Measurements from ENCODE around the gene PEDS1.
A peak's percentile ranks its signal among the peaks of the same experiment; 100 is the strongest.

PEDS1 gene

DNA sequence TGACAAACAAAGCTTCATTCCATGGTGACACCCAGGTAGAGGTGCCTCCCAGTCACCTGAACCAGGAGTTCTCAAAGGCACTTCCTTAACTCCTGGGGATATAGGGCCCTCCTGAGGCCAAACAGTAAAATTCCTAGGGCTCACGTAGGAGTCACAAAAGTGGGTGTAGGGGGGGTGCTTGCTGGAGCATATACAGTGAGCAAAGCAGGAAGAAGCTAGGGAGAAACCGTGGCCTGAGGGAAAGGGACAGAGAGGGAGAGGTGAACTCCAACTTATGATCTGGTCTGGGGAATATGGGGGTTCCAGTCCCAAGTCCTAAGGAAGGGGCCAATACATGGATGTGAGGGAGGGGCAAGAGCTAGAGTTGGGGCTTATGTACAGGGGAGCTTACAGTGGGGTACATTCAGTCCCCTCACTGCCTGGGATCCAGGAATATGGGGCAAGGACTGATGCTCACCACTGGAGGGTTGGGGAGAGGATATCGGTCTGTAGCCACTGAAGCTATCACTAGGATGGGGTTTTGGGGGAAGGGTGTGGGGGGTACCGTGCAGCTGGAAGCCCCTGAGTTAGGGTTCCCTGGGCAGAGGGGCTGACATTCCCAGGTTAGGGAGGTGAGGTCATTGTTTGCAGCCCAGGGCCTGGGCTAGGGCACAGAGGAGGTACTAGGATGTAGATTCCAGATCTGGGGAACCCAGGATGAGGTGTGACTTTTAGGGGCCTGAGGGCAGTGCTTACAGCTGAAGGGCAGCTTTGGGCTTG, 950 bp downstream of the PEDS1 start:
- peak overlapping the region; percentile 86 for H3K27ac ChIP-seq (replicated peaks)
- H3K4me3 ChIP-seq (replicated peaks; ENCODE audit: insufficient read depth, low read length): peak overlapping the region; percentile 97
- no peaks in the 10 kb centered on the region for H3K27me3 ChIP-seq (ENCODE audit: insufficient read depth, poor library complexity, severe bottlenecking)
- DNase-seq (ENCODE audit: low read depth in 1 of 2, low spot score in 1 of 2): peak in 1 of 2 experiments; percentile 11
- no peak for TF ChIP-seq GABPA (IDR thresholded peaks at IDR 0.05; ENCODE audit: low read depth)
- TF ChIP-seq, protein P1, sequence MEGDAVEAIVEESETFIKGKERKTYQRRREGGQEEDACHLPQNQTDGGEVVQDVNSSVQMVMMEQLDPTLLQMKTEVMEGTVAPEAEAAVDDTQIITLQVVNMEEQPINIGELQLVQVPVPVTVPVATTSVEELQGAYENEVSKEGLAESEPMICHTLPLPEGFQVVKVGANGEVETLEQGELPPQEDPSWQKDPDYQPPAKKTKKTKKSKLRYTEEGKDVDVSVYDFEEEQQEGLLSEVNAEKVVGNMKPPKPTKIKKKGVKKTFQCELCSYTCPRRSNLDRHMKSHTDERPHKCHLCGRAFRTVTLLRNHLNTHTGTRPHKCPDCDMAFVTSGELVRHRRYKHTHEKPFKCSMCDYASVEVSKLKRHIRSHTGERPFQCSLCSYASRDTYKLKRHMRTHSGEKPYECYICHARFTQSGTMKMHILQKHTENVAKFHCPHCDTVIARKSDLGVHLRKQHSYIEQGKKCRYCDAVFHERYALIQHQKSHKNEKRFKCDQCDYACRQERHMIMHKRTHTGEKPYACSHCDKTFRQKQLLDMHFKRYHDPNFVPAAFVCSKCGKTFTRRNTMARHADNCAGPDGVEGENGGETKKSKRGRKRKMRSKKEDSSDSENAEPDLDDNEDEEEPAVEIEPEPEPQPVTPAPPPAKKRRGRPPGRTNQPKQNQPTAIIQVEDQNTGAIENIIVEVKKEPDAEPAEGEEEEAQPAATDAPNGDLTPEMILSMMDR (IDR thresholded peaks at IDR 0.05; ENCODE audit: insufficient read depth, low read length): no peak
- no peak for TF ChIP-seq SPI1 (IDR thresholded peaks at IDR 0.05; ENCODE audit: borderline replicate concordance, low read depth)
- no peak for TF ChIP-seq POLR2AphosphoS5 (IDR thresholded peaks at IDR 0.05; ENCODE audit: low read depth)
- TF ChIP-seq, protein P2, sequence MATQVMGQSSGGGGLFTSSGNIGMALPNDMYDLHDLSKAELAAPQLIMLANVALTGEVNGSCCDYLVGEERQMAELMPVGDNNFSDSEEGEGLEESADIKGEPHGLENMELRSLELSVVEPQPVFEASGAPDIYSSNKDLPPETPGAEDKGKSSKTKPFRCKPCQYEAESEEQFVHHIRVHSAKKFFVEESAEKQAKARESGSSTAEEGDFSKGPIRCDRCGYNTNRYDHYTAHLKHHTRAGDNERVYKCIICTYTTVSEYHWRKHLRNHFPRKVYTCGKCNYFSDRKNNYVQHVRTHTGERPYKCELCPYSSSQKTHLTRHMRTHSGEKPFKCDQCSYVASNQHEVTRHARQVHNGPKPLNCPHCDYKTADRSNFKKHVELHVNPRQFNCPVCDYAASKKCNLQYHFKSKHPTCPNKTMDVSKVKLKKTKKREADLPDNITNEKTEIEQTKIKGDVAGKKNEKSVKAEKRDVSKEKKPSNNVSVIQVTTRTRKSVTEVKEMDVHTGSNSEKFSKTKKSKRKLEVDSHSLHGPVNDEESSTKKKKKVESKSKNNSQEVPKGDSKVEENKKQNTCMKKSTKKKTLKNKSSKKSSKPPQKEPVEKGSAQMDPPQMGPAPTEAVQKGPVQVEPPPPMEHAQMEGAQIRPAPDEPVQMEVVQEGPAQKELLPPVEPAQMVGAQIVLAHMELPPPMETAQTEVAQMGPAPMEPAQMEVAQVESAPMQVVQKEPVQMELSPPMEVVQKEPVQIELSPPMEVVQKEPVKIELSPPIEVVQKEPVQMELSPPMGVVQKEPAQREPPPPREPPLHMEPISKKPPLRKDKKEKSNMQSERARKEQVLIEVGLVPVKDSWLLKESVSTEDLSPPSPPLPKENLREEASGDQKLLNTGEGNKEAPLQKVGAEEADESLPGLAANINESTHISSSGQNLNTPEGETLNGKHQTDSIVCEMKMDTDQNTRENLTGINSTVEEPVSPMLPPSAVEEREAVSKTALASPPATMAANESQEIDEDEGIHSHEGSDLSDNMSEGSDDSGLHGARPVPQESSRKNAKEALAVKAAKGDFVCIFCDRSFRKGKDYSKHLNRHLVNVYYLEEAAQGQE (IDR thresholded peaks at IDR 0.05; ENCODE audit: insufficient replicate concordance, low read depth): no peak

DNA sequence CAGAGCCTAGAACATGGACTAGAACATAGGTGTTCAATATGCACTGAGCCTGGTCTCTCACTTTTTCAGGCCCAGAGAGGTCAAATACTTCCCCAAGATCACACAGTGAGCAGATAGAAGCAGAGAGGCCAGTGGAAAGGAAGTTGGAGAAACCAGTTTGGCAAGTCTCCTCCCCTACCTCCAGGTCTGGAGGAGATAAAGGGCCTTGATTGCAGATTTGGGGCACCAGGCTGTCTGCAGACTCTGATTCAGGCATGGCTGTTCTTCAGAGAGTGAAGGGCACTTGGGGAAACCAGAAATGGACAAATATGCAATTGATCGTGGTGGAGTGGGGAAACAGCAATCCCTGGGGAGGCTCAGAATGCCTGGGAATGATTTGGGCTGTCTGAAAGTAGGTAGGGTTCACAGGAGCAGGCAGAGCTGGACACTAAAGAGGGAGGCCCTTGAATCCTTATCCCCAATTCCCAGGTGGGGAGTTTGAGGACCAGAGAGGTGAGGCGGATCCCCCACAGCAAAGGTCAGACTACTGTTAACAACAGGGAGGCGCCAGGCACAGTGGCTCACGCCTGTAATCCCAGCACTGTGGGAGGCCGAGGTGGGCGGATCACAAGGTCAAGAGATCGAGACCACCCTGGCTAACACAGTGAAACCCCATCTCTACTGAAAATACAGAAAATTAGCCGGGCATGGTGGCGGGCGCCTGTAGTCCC, 2.3 kb downstream of the PEDS1 start:
- Histone ChIP-seq H3K27ac (replicated peaks) (no peak overlapping the region), H3K4me3 (replicated peaks; ENCODE audit: insufficient read depth, low read length) (no peak overlapping the region), H3K27me3 (ENCODE audit: insufficient read depth, poor library complexity, severe bottlenecking) (no peaks in the 10 kb centered on the region)
- TF ChIP-seq, protein P2 (IDR thresholded peaks at IDR 0.05; ENCODE audit: insufficient replicate concordance, low read depth): no peak
- TF ChIP-seq SPI1 (IDR thresholded peaks at IDR 0.05; ENCODE audit: borderline replicate concordance, low read depth): no peak
- TF ChIP-seq GABPA (IDR thresholded peaks at IDR 0.05; ENCODE audit: low read depth): no peak
- no peak for DNase-seq (ENCODE audit: low read depth in 1 of 2, low spot score in 1 of 2)

DNA sequence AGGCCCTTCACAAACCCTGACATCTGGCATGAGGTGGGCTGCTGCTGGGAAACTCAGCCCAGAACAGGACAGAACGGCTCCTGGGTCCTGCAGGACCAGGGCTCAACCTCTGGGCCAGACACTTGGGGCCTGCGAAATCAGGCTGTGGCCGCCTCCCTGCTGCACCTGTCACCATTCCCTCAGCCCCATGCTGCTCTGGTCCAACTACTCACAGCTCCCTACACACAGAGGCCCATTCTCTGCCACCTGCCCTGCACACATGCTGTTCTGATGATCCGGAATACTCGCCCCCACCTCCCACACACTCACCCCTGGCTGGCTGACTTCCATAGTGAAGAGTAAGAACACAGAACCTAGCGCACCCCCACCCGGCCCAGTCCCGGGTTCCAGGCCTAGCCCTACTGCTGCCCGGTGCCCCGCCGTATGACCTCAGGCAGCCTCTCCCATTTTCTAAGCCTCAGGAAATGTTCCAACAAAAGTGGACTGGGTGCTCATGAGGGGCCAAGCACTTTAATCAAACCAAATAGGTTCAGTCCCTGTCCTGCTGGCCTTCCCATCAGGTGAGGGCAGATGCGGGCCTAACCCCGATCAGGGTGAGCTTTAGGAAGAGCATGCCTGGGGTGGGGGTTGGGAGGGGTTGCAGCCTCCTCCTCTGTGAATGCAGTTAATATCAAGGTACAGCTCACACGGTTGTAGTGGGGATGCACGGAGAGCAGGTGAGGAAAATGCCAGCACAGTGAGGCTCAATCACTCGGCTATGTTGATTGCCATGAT, 3.9 kb downstream of the PEDS1 start:
- TF ChIP-seq, protein P2 (IDR thresholded peaks at IDR 0.05; ENCODE audit: insufficient replicate concordance, low read depth): no peak
- no peak for TF ChIP-seq POLR2AphosphoS5 (IDR thresholded peaks at IDR 0.05; ENCODE audit: low read depth)
- DNase-seq (ENCODE audit: low read depth in 1 of 2, low spot score in 1 of 2): no peak
- H3K4me3 ChIP-seq (replicated peaks; ENCODE audit: insufficient read depth, low read length): no peak overlapping the region
- H3K27ac ChIP-seq (replicated peaks): no peak overlapping the region
- no peaks in the 10 kb centered on the region for H3K27me3 ChIP-seq (ENCODE audit: insufficient read depth, poor library complexity, severe bottlenecking)

Data from HL-60 (cell line).